Activated T-cell treated with anti-CD3 and anti-CD28 coated beads, Interleukin-2, amount 50 U/mL, for 72 hours (primary cell): ENCODE data around the gene OLFM4. TPM values are rescaled to one million over a fixed set of nuclear protein-coding genes. Genes with fewer than 3 reads are reported as not detected.

Experiments used
- ATAC-seq, 2 donors: fragments of 150-1000 bp; cut with Tn5 transposase; replicated peaks in 1 of 2; 2 replicates each; pipeline ENCODE4 v1.10.0; 2021; ENCODE audit warnings: moderate library complexity in 2 of 2, mild to moderate bottlenecking in 1 of 2
- DNase-seq, 2 donors: peaks; one replicate each; pipeline ENCODE4 v3.0.0; 2021 to 2022; ENCODE audit warnings: mixed read lengths in 1 of 2
- H3K27ac Mint-ChIP-seq: one replicate; pipeline ENCODE4 v1.8.0; 2022; ENCODE audit warnings: mild to moderate bottlenecking, moderate library complexity, mixed read lengths
- H3K27me3 Mint-ChIP-seq: one replicate; pipeline ENCODE4 v1.8.0; 2022; ENCODE audit warnings: low read depth, mixed read lengths
- H3K36me3 Mint-ChIP-seq, 2 donors: one replicate each; pipeline ENCODE4 v1.8.0; 2022; ENCODE audit warnings: mixed read lengths in 2 of 2, mild to moderate bottlenecking in 1 of 2; ENCODE audit not compliant: insufficient read depth in 2 of 2
- H3K4me1 Mint-ChIP-seq: one replicate; pipeline ENCODE4 v1.8.0; 2022; ENCODE audit warnings: low read depth, mixed read lengths
- H3K4me3 Mint-ChIP-seq, 2 donors: one replicate each; pipeline ENCODE4 v1.8.0; 2022; ENCODE audit warnings: mild to moderate bottlenecking in 2 of 2, mixed read lengths in 2 of 2, moderate library complexity in 2 of 2
- H3K9me3 Mint-ChIP-seq, 2 donors: one replicate each; pipeline ENCODE4 v1.8.0; 2022; ENCODE audit warnings: mixed read lengths in 2 of 2
- total RNA-seq, 2 donors: library from RNA; stranded (reverse); gene quantifications; one replicate each; pipeline ENCODE4 v1.2.3, GENCODE V29; 2022

The OLFM4 gene
- total RNA-seq, 2 donors from 2014 or later, result not detected

DNA sequence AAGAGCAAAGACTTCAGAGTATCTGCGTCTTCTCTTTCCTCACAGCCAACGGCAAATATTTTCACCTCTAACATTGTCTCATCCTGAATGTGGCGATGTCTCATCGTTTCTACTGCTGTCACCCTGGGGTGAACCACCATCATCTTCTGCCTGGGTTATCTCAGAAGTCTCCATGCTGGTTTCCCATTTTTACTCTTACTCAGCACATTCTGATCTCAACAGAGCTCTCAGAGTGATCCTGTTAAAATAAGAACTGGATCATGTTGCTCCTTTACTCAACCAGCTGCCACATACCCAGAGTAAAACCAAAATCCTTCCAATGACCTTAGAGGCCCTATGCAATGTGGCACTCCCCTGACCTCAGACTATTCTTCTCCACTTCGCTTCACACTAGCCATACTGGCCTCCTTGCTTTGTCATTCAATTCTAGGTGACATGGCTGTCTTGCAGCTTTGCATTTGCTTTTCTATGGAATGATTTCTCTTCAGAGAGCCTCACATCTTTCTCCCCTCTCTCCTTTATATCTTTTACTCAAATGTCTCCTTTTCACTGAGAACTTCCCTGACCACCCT lies 7.8 kb upstream of the OLFM4 start:
- DNase-seq (no peak), ATAC-seq (no peak)
- Mint-ChIP-seq H3K27ac (no peak overlapping the region), H3K4me1 (no peaks in the 10 kb centered on the region), H3K4me3 (no peak overlapping the region), H3K27me3 (peaks cover 3% of the 10 kb centered on the region), H3K9me3 (peaks cover 0 to 3% of the 10 kb centered on the region in 2 donors), H3K36me3 (no peaks in the 10 kb centered on the region)

DNA sequence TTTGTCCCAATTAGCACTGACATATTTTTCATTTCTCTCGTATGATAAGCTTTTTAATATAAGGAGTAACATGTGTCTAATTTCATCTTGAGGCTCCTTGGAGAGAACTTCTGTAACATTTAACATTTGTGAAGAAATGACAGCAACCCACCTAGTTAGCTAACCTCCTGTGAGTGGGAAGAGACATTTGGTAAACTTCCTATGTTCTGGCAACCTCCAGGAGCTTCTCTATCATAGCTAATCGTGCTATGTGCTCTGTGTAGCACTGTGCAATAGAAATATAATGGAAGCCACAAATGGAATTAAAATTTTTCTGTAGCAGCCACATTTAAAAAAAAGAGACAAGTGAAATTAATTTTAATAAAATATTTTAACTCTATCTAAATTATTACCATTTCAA lies 5.4 kb upstream of the OLFM4 start:
- ATAC-seq, result no peak
- H3K9me3 Mint-ChIP-seq, result no peaks in the 10 kb centered on the region
- H3K4me1 Mint-ChIP-seq, result no peaks in the 10 kb centered on the region
- no peak overlapping the region for H3K27ac Mint-ChIP-seq
- no peak for DNase-seq
- H3K36me3 Mint-ChIP-seq, result no peaks in the 10 kb centered on the region
- H3K4me3 Mint-ChIP-seq, result no peak overlapping the region
- H3K27me3 Mint-ChIP-seq, result no peaks in the 10 kb centered on the region

DNA sequence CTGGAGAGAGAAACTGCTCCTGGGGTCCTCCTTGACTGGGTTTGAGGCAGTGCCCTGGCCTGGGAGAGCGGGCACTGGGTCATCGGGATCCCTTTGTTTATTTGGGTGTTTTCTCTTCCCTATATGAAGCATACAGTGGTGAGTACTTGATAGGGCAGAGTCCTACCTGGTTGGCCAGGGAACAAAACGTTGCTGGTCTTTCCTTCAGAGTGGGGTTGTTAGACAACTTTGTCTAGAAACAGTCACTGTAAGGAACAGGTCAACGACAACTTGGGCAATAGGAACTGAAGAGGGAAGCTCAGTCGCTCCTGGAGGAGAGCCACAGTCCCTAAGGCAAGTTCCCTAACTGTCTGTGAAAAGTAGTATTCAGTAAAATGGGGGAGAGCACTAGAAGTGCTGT lies 550 bp upstream of the OLFM4 start:
- H3K4me3 Mint-ChIP-seq, result no peak overlapping the region
- DNase-seq, result no peak
- H3K9me3 Mint-ChIP-seq, result no peaks in the 10 kb centered on the region
- no peaks in the 10 kb centered on the region for H3K27me3 Mint-ChIP-seq
- no peaks in the 10 kb centered on the region for H3K4me1 Mint-ChIP-seq
- no peak overlapping the region for H3K27ac Mint-ChIP-seq
- no peaks in the 10 kb centered on the region for H3K36me3 Mint-ChIP-seq
- no peak for ATAC-seq

DNA sequence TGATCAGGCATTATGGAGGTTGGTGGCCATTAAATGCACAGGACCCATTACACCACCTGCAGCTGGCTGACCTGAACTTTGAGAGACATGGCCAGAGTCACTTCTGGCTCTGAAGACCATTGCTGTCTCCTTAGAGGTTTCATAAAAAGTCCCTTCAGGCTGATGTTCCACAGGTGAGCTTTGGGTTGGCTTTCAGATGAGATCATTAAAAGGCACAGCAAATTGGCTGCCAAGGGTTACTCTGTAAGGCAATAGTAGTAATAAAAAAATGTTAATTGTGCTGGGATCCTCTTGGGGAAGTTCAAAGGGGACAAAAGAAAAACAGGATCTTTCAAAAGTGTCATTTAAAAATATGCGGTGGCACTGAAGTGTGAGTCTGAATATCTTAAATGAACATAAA lies 4.2 kb downstream of the OLFM4 start:
- H3K36me3 Mint-ChIP-seq, result no peaks in the 10 kb centered on the region
- H3K4me1 Mint-ChIP-seq, result no peaks in the 10 kb centered on the region
- DNase-seq (no peak), ATAC-seq (no peak)
- H3K9me3 Mint-ChIP-seq, result no peaks in the 10 kb centered on the region
- H3K27me3 Mint-ChIP-seq, result no peaks in the 10 kb centered on the region
- no peak overlapping the region for H3K27ac Mint-ChIP-seq
- H3K4me3 Mint-ChIP-seq, result no peak overlapping the region

DNA sequence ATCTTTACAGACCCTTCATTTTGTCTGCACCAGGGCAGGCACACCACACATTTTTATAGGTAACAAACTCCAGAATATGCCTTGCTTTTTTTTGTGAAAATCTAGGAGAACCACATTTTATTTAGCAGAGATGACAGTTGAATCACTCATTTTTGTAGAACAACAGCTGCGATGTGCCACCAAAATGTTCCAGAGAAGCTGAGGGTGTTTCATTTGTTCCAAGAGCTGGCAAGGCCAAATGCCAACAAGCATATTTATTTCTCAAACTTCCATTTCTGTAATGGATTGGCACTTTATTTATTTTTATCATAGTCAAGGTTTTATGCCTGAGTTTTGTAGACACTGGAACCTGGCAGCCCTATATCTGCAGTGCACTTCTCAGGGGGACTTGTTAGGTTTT lies 10.4 kb downstream of the OLFM4 start:
- H3K4me3 Mint-ChIP-seq, result no peak overlapping the region
- H3K36me3 Mint-ChIP-seq, result no peaks in the 10 kb centered on the region
- H3K27ac Mint-ChIP-seq, result no peak overlapping the region
- peaks cover 0 to 2% of the 10 kb centered on the region in 2 donors for H3K9me3 Mint-ChIP-seq
- DNase-seq, result no peak
- H3K27me3 Mint-ChIP-seq, result no peaks in the 10 kb centered on the region
- ATAC-seq, result no peak
- H3K4me1 Mint-ChIP-seq, result no peaks in the 10 kb centered on the region

DNA sequence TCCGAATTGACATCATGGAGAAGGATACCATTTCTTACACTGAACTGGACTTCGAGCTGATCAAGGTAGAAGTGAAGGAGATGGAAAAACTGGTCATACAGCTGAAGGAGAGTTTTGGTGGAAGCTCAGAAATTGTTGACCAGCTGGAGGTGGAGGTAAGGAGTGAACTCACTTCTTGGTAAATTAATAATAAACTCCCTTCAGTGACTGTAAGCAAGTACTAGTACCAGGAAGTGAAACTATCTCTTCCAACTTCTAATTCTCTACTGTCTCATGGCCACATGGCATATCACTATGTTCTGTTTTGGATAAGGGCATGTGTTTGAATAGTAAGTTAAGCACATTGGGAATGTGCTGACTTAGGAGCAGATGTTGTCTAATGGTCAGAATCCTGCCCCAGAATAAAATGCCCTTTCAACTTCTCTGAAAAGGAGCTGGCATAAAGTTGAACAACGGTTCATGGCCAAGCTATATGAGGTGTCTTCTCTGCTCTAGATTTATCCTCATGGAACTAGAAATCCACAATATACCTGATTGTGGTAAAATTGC lies 13.4 kb downstream of the OLFM4 start:
- no peaks in the 10 kb centered on the region for H3K27me3 Mint-ChIP-seq
- DNase-seq, result no peak
- no peak for ATAC-seq
- H3K27ac Mint-ChIP-seq, result no peak overlapping the region
- no peak overlapping the region for H3K4me3 Mint-ChIP-seq
- no peaks in the 10 kb centered on the region for H3K36me3 Mint-ChIP-seq
- peaks cover 0 to 2% of the 10 kb centered on the region in 2 donors for H3K9me3 Mint-ChIP-seq
- H3K4me1 Mint-ChIP-seq, result no peaks in the 10 kb centered on the region

DNA sequence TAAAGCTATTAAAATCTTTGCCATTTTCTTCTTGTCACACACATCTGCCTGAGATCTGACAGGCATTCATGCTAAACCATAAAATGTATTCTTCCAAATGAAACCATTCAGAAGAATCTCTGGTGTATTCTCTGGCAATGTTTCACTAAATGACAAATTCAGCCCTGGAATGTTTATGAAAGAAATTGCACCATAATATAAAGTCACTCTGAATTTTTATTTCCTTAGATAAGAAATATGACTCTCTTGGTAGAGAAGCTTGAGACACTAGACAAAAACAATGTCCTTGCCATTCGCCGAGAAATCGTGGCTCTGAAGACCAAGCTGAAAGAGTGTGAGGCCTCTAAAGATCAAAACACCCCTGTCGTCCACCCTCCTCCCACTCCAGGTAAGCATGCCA lies 14.3 kb downstream of the OLFM4 start:
- Mint-ChIP-seq H3K27ac (no peak overlapping the region), H3K36me3 (no peaks in the 10 kb centered on the region), H3K27me3 (no peaks in the 10 kb centered on the region), H3K4me1 (no peaks in the 10 kb centered on the region), H3K4me3 (no peak overlapping the region), H3K9me3 (peaks cover 0 to 2% of the 10 kb centered on the region in 2 donors)
- no peak for DNase-seq
- ATAC-seq, result no peak

DNA sequence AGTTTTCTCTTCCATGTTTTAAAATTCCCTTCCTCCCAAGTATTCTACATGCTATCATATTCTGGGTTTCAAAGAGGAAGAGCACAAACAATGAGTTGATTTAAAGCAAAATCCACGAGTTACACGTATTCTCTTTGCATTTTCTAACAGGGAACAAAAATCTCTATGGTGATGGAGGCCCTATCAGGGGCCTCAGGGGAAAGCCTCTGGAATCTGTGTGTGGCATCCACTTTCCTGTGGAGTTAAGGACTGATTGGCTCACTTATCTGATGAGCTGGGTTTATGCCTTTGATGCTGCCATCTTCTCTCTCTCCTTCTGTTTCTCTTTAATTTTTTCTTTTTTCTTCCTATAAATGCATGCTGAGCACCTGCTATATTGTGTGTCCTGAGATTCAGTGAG lies 14.8 kb downstream of the OLFM4 start:
- ATAC-seq (no peak), DNase-seq (no peak)
- Mint-ChIP-seq H3K27me3 (no peaks in the 10 kb centered on the region), H3K4me3 (no peak overlapping the region), H3K4me1 (no peaks in the 10 kb centered on the region), H3K36me3 (no peaks in the 10 kb centered on the region), H3K27ac (no peak overlapping the region), H3K9me3 (peaks cover 0 to 2% of the 10 kb centered on the region in 2 donors)

DNA sequence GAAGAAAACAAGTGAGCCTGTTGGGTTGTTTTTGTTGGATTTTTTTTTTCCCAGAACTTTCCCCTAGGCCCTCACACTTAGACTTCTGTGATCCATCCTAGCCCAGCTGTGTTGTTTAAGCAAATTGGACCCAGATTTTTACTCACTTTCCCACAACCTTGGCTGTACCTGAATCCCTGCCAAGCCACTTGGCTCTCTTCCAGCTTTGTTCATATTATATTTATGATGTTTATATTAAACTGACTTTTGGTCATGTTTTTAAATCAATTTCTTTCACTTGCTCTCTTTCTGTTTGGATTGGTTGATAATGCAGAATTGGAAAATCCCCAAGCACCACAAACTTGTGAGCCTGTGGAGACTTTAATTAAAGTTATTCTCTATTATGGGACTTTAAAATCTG lies 16.6 kb downstream of the OLFM4 start:
- DNase-seq, result no peak
- ATAC-seq, result no peak
- peaks cover 0 to 2% of the 10 kb centered on the region in 2 donors for H3K9me3 Mint-ChIP-seq
- no peaks in the 10 kb centered on the region for H3K27me3 Mint-ChIP-seq
- no peak overlapping the region for H3K4me3 Mint-ChIP-seq
- H3K36me3 Mint-ChIP-seq, result no peaks in the 10 kb centered on the region
- H3K4me1 Mint-ChIP-seq, result no peaks in the 10 kb centered on the region
- H3K27ac Mint-ChIP-seq, result no peak overlapping the region

DNA sequence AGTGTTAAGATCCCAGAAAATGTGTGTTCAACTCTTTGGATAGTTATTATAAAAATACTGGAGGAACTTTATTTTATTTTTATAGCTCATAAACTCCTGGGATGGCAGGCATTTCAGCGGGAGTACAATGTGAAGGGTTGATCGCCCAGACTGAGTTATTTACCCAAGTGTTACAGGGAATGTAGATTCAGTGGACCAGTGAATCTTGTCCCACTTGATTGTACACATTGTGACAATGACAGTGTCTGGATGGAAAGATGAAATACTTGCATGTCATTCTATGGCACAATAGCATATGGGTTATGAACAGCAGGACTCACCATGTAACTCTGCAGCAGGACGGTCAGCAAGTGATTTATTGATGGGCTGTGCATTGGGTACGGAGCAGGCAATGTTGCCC lies 20.3 kb downstream of the OLFM4 start:
- DNase-seq (no peak), ATAC-seq (no peak)
- no peaks in the 10 kb centered on the region for H3K27me3 Mint-ChIP-seq
- H3K4me3 Mint-ChIP-seq, result no peak overlapping the region
- no peaks in the 10 kb centered on the region for H3K36me3 Mint-ChIP-seq
- no peaks in the 10 kb centered on the region for H3K9me3 Mint-ChIP-seq
- no peak overlapping the region for H3K27ac Mint-ChIP-seq
- no peaks in the 10 kb centered on the region for H3K4me1 Mint-ChIP-seq

DNA sequence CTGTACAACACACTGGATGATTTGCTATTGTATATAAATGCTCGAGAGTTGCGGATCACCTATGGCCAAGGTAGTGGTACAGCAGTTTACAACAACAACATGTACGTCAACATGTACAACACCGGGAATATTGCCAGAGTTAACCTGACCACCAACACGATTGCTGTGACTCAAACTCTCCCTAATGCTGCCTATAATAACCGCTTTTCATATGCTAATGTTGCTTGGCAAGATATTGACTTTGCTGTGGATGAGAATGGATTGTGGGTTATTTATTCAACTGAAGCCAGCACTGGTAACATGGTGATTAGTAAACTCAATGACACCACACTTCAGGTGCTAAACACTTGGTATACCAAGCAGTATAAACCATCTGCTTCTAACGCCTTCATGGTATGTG lies 21.5 kb downstream of the OLFM4 start:
- Mint-ChIP-seq H3K4me1 (no peaks in the 10 kb centered on the region), H3K4me3 (no peak overlapping the region)
- no peak for ATAC-seq

DNA sequence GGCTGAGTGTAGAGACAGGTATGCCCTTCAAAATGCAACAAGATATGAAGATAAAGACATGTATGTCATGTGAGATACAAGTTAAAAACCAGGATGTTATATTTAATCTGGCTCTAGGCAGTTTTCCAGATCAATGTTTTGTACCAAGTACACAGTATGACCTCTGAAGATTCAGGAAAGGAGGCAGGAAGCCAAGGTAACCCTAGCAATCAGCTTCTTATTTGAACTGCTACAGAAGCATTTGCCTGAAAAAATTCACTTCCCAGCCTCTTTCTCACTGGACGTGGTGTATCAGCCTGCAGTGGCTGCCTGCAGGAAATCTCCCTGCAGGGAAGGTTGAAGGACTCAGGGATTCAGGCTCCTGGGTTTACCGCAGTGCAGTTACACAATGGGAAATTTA lies 24.1 kb downstream of the OLFM4 start:
- Mint-ChIP-seq H3K4me3 (no peak overlapping the region), H3K9me3 (no peaks in the 10 kb centered on the region), H3K27me3 (no peaks in the 10 kb centered on the region), H3K4me1 (no peaks in the 10 kb centered on the region), H3K36me3 (no peaks in the 10 kb centered on the region), H3K27ac (no peak overlapping the region)
- DNase-seq, result no peak
- ATAC-seq, result no peak

More for the DNA sequence above, 21.5 kb downstream of the OLFM4 start:
- Mint-ChIP-seq H3K36me3 (no peaks in the 10 kb centered on the region), H3K27ac (no peak overlapping the region), H3K27me3 (no peaks in the 10 kb centered on the region), H3K9me3 (no peaks in the 10 kb centered on the region)
- DNase-seq, result no peak

DNA sequence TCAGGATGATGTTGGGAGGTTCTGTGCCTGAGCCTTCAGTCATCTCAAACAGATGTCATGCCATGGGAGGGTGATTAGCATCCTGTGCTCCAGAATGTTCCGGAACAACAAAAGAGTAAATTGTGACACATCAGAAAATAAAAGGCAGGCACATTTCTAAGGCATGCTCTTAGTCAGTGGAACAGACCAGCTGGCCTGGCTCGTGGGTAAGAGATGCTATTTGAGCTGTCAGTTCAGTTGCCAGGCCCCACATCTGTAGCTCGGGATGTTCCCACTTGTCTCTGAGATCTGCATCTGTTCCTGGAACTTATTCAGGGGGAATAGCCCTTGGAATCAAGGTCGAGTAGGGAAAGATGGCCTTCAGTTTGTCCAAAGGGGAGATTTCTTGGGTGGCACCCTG lies 26.0 kb downstream of the OLFM4 start:
- H3K9me3 Mint-ChIP-seq, result no peaks in the 10 kb centered on the region
- ATAC-seq (no peak), DNase-seq (no peak)
- H3K4me3 Mint-ChIP-seq, result no peak overlapping the region
- H3K36me3 Mint-ChIP-seq, result no peaks in the 10 kb centered on the region
- H3K4me1 Mint-ChIP-seq, result no peaks in the 10 kb centered on the region
- H3K27me3 Mint-ChIP-seq, result no peaks in the 10 kb centered on the region
- H3K27ac Mint-ChIP-seq, result no peak overlapping the region

DNA sequence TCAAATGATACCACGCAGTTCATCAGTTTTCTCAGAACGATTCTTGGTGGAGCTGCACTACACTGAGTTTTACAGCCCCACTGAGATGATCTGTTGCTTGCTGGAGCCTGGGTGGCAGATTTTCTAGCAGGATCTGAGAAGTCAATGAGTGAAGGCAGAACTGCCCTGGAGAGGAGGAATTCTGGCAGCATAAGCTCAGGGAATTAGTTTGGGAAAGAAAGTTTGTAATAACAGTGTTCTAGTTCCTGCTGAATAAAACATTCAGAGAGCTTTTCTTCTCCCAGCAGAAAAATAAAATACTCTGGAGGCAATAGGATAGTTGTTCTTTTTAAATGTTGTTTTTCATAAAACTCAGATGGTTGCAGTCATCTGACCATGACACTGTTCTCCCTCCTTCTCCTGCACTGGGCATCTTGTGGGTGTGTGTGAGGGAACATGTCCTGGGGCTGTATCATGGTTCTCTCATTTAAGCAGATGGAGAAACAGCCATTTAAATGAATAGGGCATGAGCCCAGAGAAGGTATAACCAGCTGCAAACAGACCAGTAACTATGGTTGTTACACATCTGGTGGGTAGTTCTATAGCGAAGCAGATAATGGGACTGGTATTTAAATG lies 29.6 kb downstream of the OLFM4 start:
- no peaks in the 10 kb centered on the region for H3K9me3 Mint-ChIP-seq
- H3K36me3 Mint-ChIP-seq, result no peaks in the 10 kb centered on the region
- H3K27me3 Mint-ChIP-seq, result no peaks in the 10 kb centered on the region
- no peaks in the 10 kb centered on the region for H3K4me1 Mint-ChIP-seq
- DNase-seq (no peak), ATAC-seq (no peak)
- no peak overlapping the region for H3K4me3 Mint-ChIP-seq
- H3K27ac Mint-ChIP-seq, result no peak overlapping the region
